ENCODE results near the gene CHCHD6. TPM values are rescaled to one million over a fixed set of nuclear protein-coding genes. Genes with fewer than 3 reads are reported as not detected.

CHCHD6 gene
- total RNA-seq, 1 experiment from 2014 or later: 36.3 TPM

DNA sequence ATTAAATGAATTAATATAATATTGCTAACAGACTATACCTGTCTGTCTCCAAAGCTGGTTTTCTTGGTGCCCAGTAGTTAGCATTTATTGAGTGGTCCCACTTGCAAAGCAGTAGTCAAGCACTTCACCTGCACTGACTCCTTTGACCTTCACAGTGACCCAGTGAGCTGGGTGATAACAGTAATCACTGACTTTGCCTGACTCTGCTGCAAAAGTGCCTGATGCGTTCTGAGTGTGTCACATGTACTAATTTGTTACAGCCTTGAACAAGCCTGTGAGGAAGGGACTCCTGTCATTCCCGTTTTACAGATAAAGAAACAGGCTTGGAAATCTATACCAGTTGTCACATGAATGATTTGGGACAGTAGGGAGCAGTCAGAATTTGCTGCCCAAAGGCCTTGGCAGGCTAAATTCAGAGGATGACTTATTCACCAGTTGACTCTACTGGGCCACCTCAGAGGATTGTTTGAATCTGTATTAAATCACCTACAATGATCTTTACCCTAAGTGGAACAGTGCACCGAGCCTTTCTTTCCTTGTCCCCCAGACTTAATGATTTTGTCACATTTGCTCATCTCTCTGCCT is 162.2 kb downstream of the CHCHD6 start:
- TF ChIP-seq, protein P1, sequence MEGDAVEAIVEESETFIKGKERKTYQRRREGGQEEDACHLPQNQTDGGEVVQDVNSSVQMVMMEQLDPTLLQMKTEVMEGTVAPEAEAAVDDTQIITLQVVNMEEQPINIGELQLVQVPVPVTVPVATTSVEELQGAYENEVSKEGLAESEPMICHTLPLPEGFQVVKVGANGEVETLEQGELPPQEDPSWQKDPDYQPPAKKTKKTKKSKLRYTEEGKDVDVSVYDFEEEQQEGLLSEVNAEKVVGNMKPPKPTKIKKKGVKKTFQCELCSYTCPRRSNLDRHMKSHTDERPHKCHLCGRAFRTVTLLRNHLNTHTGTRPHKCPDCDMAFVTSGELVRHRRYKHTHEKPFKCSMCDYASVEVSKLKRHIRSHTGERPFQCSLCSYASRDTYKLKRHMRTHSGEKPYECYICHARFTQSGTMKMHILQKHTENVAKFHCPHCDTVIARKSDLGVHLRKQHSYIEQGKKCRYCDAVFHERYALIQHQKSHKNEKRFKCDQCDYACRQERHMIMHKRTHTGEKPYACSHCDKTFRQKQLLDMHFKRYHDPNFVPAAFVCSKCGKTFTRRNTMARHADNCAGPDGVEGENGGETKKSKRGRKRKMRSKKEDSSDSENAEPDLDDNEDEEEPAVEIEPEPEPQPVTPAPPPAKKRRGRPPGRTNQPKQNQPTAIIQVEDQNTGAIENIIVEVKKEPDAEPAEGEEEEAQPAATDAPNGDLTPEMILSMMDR (IDR thresholded peaks at IDR 0.05 in 2 of 3, conservative IDR thresholded peaks at IDR 0.05 in 1 of 3; ENCODE audit: borderline replicate concordance in 1 of 3, insufficient read depth in 1 of 3, low read depth in 2 of 3, low read length in 2 of 3): no peak
- TF ChIP-seq, protein P2, sequence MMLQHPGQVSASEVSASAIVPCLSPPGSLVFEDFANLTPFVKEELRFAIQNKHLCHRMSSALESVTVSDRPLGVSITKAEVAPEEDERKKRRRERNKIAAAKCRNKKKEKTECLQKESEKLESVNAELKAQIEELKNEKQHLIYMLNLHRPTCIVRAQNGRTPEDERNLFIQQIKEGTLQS (IDR thresholded peaks at IDR 0.05): no peak
- TF ChIP-seq, protein P3, sequence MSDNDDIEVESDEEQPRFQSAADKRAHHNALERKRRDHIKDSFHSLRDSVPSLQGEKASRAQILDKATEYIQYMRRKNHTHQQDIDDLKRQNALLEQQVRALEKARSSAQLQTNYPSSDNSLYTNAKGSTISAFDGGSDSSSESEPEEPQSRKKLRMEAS (IDR thresholded peaks at IDR 0.05): no peak
- no peak for TF ChIP-seq SP1 (IDR thresholded peaks at IDR 0.05; ENCODE audit: low read depth)
- TF ChIP-seq EZH2 (IDR thresholded peaks at IDR 0.05): no peak
- TF ChIP-seq, protein P4, sequence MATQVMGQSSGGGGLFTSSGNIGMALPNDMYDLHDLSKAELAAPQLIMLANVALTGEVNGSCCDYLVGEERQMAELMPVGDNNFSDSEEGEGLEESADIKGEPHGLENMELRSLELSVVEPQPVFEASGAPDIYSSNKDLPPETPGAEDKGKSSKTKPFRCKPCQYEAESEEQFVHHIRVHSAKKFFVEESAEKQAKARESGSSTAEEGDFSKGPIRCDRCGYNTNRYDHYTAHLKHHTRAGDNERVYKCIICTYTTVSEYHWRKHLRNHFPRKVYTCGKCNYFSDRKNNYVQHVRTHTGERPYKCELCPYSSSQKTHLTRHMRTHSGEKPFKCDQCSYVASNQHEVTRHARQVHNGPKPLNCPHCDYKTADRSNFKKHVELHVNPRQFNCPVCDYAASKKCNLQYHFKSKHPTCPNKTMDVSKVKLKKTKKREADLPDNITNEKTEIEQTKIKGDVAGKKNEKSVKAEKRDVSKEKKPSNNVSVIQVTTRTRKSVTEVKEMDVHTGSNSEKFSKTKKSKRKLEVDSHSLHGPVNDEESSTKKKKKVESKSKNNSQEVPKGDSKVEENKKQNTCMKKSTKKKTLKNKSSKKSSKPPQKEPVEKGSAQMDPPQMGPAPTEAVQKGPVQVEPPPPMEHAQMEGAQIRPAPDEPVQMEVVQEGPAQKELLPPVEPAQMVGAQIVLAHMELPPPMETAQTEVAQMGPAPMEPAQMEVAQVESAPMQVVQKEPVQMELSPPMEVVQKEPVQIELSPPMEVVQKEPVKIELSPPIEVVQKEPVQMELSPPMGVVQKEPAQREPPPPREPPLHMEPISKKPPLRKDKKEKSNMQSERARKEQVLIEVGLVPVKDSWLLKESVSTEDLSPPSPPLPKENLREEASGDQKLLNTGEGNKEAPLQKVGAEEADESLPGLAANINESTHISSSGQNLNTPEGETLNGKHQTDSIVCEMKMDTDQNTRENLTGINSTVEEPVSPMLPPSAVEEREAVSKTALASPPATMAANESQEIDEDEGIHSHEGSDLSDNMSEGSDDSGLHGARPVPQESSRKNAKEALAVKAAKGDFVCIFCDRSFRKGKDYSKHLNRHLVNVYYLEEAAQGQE (IDR thresholded peaks at IDR 0.05; ENCODE audit: low read depth): no peak
- no peak for TF ChIP-seq TCF7L2 (IDR thresholded peaks at IDR 0.05; ENCODE audit: borderline replicate concordance, extremely low read depth, insufficient read depth, insufficient read length)
- TF ChIP-seq POLR2AphosphoS5 (IDR thresholded peaks at IDR 0.05; ENCODE audit: low read depth, low read length): no peak
- TF ChIP-seq CEBPB (IDR thresholded peaks at IDR 0.05; ENCODE audit: low read depth): no peak
- TF ChIP-seq ELF1 (IDR thresholded peaks at IDR 0.05; ENCODE audit: borderline replicate concordance, low read depth): no peak
- no peak for TF ChIP-seq POLR2A (IDR thresholded peaks at IDR 0.05; ENCODE audit: borderline replicate concordance, extremely low read depth, insufficient read depth, insufficient read length)
- no peak for TF ChIP-seq JUND (IDR thresholded peaks at IDR 0.05)
- TF ChIP-seq YY1 (IDR thresholded peaks at IDR 0.05; ENCODE audit: extremely low read depth, insufficient replicate concordance, low read depth, low read length): no peak
- no peak for TF ChIP-seq SIN3A (IDR thresholded peaks at IDR 0.05; ENCODE audit: low read depth)
- ChIA-PET CTCF (no interaction called here), POLR2A (no interaction called here), RAD21 (ENCODE audit: low non-redundant PET in 1 of 2, low total read pairs in 2 of 2, uncharacterized antibody in 2 of 2, unreplicated experiment in 2 of 2) (no interaction called here)
- H3K4me1 ChIP-seq (ENCODE audit: control insufficient read depth in 1 of 2, insufficient read depth in 2 of 2, low read length in 2 of 2): no peaks in the 10 kb centered on the region
- no peak overlapping the region for H3K4me2 ChIP-seq (ENCODE audit: low read length)
- no peak overlapping the region for H2AFZ ChIP-seq (ENCODE audit: low read depth, low read length, poor library complexity, severe bottlenecking)
- no peak overlapping the region for H3K27ac ChIP-seq (ENCODE audit: low read depth, low read length)
- no peak for ATAC-seq
- H3K27me3 ChIP-seq (ENCODE audit: insufficient read depth, low read length): no peaks in the 10 kb centered on the region
- no peaks in the 10 kb centered on the region; the same call in 1 of the 2 replicates for H4K20me1 ChIP-seq (ENCODE audit: insufficient read depth)
- BruUV-seq (replicated peaks): no TSS peak
- H3K79me2 ChIP-seq (ENCODE audit: insufficient read depth, low read length): no peaks in the 10 kb centered on the region
- DNase-seq (ENCODE audit: low read depth, low spot score): no peak
- H3K9ac ChIP-seq (ENCODE audit: low read length): no peak overlapping the region
- no peaks in the 10 kb centered on the region for H3K9me2 ChIP-seq (ENCODE audit: insufficient read depth)
- intact Hi-C loops (cut with micrococcal nuclease): no loop called here
- H3K36me3 ChIP-seq (ENCODE audit: control insufficient read depth in 1 of 2, insufficient read depth in 2 of 2, low read length in 2 of 2): no peaks in the 10 kb centered on the region
- no peaks in the 10 kb centered on the region for H3K9me3 ChIP-seq (ENCODE audit: control insufficient read depth in 1 of 2, insufficient read depth in 1 of 2, low read depth in 1 of 2, low read length in 2 of 2)
- H3K4me3 ChIP-seq (replicated peaks in 1 of 2; ENCODE audit: low read depth in 1 of 2, low read length in 2 of 2): no peak overlapping the region

All from HCT116 (cell line).